ENCODE data around the gene SHKBP1.

DNA sequence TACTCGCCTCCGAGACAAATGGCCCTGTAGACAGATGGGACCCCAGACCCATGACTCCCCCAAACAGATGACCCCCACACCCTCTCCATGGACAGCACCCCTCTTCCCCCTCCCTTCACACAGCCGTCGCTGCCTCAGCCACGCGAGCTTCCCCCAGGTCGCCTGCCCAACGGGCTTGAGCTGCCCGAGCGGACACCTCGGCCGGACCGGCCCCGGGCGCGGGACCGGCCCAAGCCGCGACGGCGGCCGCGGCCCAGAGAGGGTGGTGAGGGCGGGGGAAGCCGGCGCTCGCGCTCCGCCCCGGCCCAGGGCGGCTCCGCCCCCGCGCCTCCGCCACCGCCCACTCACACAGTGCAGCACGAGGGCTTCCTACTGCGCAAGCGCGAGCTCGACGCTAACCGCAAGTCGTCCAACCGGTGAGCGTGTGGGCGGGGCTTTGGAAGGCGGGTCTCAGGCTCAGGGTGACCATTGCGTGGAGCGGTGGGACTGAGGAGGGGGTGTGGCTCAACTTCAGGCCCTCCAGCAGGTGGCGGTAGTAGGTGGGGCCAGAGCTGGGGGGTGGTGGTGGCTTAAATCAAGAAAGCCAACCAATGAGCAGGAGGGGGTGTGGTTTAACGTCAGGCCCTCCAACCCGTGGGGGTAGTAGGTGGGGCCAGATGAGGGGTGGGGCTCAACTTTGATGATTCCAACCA, 6.2 kb upstream of the SHKBP1 start:
- TF ChIP-seq, protein P1, sequence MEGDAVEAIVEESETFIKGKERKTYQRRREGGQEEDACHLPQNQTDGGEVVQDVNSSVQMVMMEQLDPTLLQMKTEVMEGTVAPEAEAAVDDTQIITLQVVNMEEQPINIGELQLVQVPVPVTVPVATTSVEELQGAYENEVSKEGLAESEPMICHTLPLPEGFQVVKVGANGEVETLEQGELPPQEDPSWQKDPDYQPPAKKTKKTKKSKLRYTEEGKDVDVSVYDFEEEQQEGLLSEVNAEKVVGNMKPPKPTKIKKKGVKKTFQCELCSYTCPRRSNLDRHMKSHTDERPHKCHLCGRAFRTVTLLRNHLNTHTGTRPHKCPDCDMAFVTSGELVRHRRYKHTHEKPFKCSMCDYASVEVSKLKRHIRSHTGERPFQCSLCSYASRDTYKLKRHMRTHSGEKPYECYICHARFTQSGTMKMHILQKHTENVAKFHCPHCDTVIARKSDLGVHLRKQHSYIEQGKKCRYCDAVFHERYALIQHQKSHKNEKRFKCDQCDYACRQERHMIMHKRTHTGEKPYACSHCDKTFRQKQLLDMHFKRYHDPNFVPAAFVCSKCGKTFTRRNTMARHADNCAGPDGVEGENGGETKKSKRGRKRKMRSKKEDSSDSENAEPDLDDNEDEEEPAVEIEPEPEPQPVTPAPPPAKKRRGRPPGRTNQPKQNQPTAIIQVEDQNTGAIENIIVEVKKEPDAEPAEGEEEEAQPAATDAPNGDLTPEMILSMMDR (conservative IDR thresholded peaks at IDR 0.05; ENCODE audit: low read depth, low read length) = no peak
- peak; percentile 76 for TF ChIP-seq POLR2A (IDR thresholded peaks at IDR 0.05; ENCODE audit: low read depth, low read length)
- no peak for TF ChIP-seq RAD21 (IDR thresholded peaks at IDR 0.05; ENCODE audit: low read length)
- TF ChIP-seq MAZ (IDR thresholded peaks at IDR 0.05; ENCODE audit: borderline replicate concordance, low read depth, low read length) = peak; percentile 95
- peak; percentile 69; the same call in 1 of the 2 replicates for TF ChIP-seq CHD1 (IDR thresholded peaks at IDR 0.05; ENCODE audit: low read depth, low read length)
- TF ChIP-seq BHLHE40 (IDR thresholded peaks at IDR 0.05; ENCODE audit: low read depth, low read length) = peak; percentile 43; the same call in 1 of the 2 replicates

Measured in IMR-90 (cell line).